ENCODE results near the gene SLC6A3.

DNA sequence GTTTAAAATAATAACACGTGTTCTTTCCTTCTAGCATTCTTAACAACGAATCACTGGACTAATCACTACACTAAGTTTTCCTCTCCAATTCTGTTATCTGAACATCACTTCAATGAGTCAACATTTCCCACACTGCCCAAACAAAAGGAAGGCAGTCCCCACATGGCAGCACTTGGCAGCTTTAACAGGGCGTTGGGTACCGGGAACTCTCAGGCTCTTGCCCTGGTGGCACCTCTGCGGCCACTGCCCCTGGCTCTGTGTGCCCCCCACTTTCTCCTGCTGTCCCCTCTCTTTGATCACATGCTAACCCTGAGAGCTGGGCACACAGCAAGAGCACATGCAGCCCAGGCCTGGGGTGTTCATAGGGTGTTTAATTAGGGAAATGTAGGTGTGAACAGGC is 15.7 kb downstream of the SLC6A3 start:
- TF ChIP-seq, protein P1, sequence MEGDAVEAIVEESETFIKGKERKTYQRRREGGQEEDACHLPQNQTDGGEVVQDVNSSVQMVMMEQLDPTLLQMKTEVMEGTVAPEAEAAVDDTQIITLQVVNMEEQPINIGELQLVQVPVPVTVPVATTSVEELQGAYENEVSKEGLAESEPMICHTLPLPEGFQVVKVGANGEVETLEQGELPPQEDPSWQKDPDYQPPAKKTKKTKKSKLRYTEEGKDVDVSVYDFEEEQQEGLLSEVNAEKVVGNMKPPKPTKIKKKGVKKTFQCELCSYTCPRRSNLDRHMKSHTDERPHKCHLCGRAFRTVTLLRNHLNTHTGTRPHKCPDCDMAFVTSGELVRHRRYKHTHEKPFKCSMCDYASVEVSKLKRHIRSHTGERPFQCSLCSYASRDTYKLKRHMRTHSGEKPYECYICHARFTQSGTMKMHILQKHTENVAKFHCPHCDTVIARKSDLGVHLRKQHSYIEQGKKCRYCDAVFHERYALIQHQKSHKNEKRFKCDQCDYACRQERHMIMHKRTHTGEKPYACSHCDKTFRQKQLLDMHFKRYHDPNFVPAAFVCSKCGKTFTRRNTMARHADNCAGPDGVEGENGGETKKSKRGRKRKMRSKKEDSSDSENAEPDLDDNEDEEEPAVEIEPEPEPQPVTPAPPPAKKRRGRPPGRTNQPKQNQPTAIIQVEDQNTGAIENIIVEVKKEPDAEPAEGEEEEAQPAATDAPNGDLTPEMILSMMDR (IDR thresholded peaks at IDR 0.05): no peak
- no peak for TF ChIP-seq POLR2A (IDR thresholded peaks at IDR 0.05)

Measured in ovary (tissue), 3 donors.